PC-9 (cell line): ENCODE measurements around the gene LIPG. TPM values are rescaled to one million over a fixed set of nuclear protein-coding genes. Genes with fewer than 3 reads are reported as not detected.
A peak's percentile ranks its signal among the peaks of the same experiment; 100 is the strongest.
"Not testable (repeated sequence)": the region's sequence is repeated elsewhere in the genome, so short reads cannot be mapped to it uniquely, and the experiment has no call there.

ENCODE experiments used
- BruUV-seq: library from RNA; stranded (reverse); fragments of 400-500 nt; replicated peaks from 2 replicates; lab custom pipeline; 2021; lab: Mats Ljungman, UMichigan
- CTCF ChIA-PET: fragments of 300-600 bp; sonication (Branson Sonifier 250); formaldehyde crosslinking; loops from one replicate; lab custom pipeline; 2022; ENCODE audit warnings: antibody characterized with exemption; lab: Charles Lee
- POLR2A ChIA-PET: fragments of 300-600 bp; sonication (Branson Sonifier 250); formaldehyde crosslinking; loops from one replicate; lab custom pipeline; 2022; ENCODE audit warnings: antibody characterized with exemption; ENCODE audit not compliant: unreplicated experiment; lab: Charles Lee
- DNase-seq, 2 experiments: peaks; one replicate each; pipeline versions ENCODE4 v3.0.0 to v3.0.0-alpha.2; 2015 to 2022; ENCODE audit warnings: mixed read lengths in 1 of 2
- H2AFZ ChIP-seq: fragments of 200-600 bp; sonication (generic); 2 replicates; pipeline ENCODE4 v1.8.1; 2017; ENCODE audit warnings: antibody characterized with exemption
- H3F3A ChIP-seq: fragments of 200-600 bp; sonication (generic); 2 replicates; pipeline ENCODE4 v1.8.1; 2017; ENCODE audit warnings: antibody characterized with exemption, mild to moderate bottlenecking, low read depth; ENCODE audit not compliant: insufficient read depth
- H3K27ac ChIP-seq: fragments of 200-600 bp; sonication (generic); 2 replicates; pipeline ENCODE4 v1.6.1; 2016; ENCODE audit warnings: mixed run types
- H3K27me3 ChIP-seq: fragments of 200-600 bp; sonication (generic); 2 replicates; pipeline ENCODE4 v1.6.1; 2016; ENCODE audit warnings: low read depth, mixed run types; ENCODE audit not compliant: insufficient read depth
- H3K36me3 ChIP-seq: fragments of 200-600 bp; sonication (generic); 2 replicates; pipeline ENCODE4 v1.6.1; 2016; ENCODE audit warnings: low read depth, mixed run types
- H3K4me1 ChIP-seq: fragments of 200-600 bp; sonication (generic); replicated peaks from 2 replicates; pipeline ENCODE4 v1.6.1; 2016; ENCODE audit warnings: mixed run types; ENCODE audit not compliant: insufficient read depth
- H3K4me2 ChIP-seq: fragments of 200-600 bp; sonication (generic); 2 replicates; pipeline ENCODE4 v1.6.1; 2017; ENCODE audit warnings: mixed run types
- H3K4me3 ChIP-seq: fragments of 200-600 bp; sonication (generic); 2 replicates; pipeline ENCODE4 v1.6.1; 2016; ENCODE audit warnings: mixed run types
- H3K79me2 ChIP-seq: fragments of 200-600 bp; sonication (generic); 2 replicates; pipeline ENCODE4 v1.6.1; 2017; ENCODE audit warnings: low read depth, mixed run types
- H3K9me2 ChIP-seq: fragments of 200-600 bp; sonication (generic); 2 replicates; pipeline ENCODE4 v1.8.1; 2017; ENCODE audit warnings: mild to moderate bottlenecking; ENCODE audit not compliant: insufficient read depth
- H3K9me3 ChIP-seq: fragments of 200-600 bp; sonication (generic); 2 replicates; pipeline ENCODE4 v1.8.1; 2016; ENCODE audit warnings: low read depth; ENCODE audit not compliant: insufficient read depth
- H4K20me1 ChIP-seq: fragments of 200-600 bp; sonication (generic); 2 replicates; pipeline ENCODE4 v1.8.1; 2017; ENCODE audit not compliant: insufficient read depth
- CTCF ChIP-seq: fragments of 200-600 bp; sonication (generic); conservative IDR thresholded peaks from 2 replicates; pipeline ENCODE4 v1.6.1; 2017; ENCODE audit warnings: mixed run types, antibody characterized with exemption, mild to moderate bottlenecking, moderate library complexity
- EZH2 ChIP-seq: fragments of 200-600 bp; sonication (generic); IDR thresholded peaks from 2 replicates; pipeline ENCODE4 v1.8.0; 2017; ENCODE audit warnings: antibody characterized with exemption, low read depth
- intact Hi-C: fragments of 100-400 bp; cut with micrococcal nuclease; formaldehyde crosslinking; loops from one replicate; pipeline ENCODE4 v1.10.0; 2022; ENCODE audit not compliant: unreplicated experiment
- total RNA-seq: library from RNA; stranded (reverse); gene quantifications from 2 replicates; pipeline ENCODE4 v1.2.3, GENCODE V29; 2021

Gene LIPG
- total RNA-seq, 1 experiment from 2014 or later: 30.9 TPM

DNA sequence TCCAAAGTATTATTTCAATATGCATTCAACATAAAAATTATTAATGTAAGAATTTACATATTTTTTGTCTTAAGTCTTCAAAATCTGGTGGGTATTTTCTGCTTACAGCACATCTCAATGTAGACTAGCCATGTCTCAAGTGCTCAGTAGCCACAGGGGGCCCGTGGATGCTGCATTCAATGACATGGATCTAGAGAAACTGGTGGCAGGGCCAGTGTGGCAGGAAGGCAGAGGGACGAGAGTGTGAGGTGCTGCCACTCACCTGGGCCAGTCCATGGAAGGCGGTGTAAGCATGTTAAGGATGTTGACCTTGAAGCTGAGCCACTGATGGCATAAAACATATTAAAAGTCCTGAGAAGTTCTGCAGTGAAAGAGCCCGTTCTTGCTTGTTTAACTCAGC lies 6.2 kb upstream of the LIPG start:
- POLR2A ChIA-PET: no interaction called here
- DNase-seq: no peak
- H4K20me1 ChIP-seq: no peaks in the 10 kb centered on the region
- H3K36me3 ChIP-seq: no peaks in the 10 kb centered on the region
- H2AFZ ChIP-seq: no peak overlapping the region
- BruUV-seq: no TSS peak
- H3K4me1 ChIP-seq: no peaks in the 10 kb centered on the region
- intact Hi-C loops: no loop called here
- no peaks in the 10 kb centered on the region for H3K27me3 ChIP-seq
- no peak overlapping the region for H3K4me2 ChIP-seq
- no peak overlapping the region for H3K27ac ChIP-seq
- H3K79me2 ChIP-seq: no peaks in the 10 kb centered on the region
- no peak overlapping the region for H3K4me3 ChIP-seq
- CTCF ChIA-PET: no interaction called here
- H3F3A ChIP-seq: no peaks in the 10 kb centered on the region
- H3K9me2 ChIP-seq: no peaks in the 10 kb centered on the region
- TF ChIP-seq CTCF (no peak), EZH2 (no peak)
- H3K9me3 ChIP-seq: no peaks in the 10 kb centered on the region

DNA sequence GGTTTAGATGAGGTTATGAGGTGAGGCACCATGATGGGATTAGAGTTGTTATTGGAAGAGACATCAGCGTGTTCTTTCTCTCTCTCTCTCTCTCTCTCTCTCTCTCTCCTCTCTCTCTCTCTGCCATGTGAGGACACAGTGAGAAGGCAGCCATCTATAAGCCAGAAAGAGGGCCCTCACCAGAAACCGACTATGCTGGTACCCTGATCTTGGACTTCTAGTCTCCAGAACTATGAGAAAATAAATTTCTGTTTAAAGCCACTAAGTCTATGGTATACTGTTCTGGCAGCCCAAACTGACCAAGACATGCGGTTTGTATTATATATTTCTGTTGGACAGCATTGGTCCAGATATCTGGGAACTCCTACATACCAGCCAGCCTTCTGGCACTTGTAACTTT lies 3.5 kb upstream of the LIPG start:
- intact Hi-C loops: no loop called here
- no peaks in the 10 kb centered on the region for H3K36me3 ChIP-seq
- POLR2A ChIA-PET: no interaction called here

GRCh38 chr18:49559326-49559931 lies 2.4 kb upstream of the LIPG start:
- H3K27ac ChIP-seq, POLR2A ChIA-PET, CTCF ChIA-PET, H3K4me2 ChIP-seq, H3K36me3 ChIP-seq, H4K20me1 ChIP-seq, H3K4me3 ChIP-seq, BruUV-seq, H3K9me3 ChIP-seq, H3K9me2 ChIP-seq, H3K27me3 ChIP-seq, H2AFZ ChIP-seq: not testable (repeated sequence)
- Histone ChIP-seq H3K4me1 (peaks cover 11% of the 10 kb centered on the region), H3K79me2 (peaks cover 21% of the 10 kb centered on the region), H3F3A (peaks cover 18% of the 10 kb centered on the region; the same call in 1 of the 2 replicates)
- intact Hi-C loops: loop anchor here (1.0 kb wide), 1 partner anchor 209 kb away; no protein-coding TSS in a partner anchor
- peak in 1 of 2 experiments; percentile 52 for DNase-seq
- TF ChIP-seq CTCF: peak; percentile 73

More for the DNA sequence above, 3.5 kb upstream of the LIPG start:
- H3K79me2 ChIP-seq: peaks cover 10% of the 10 kb centered on the region
- no peak overlapping the region for H3K4me2 ChIP-seq
- no peak overlapping the region for H2AFZ ChIP-seq
- TF ChIP-seq EZH2: no peak
- TF ChIP-seq CTCF: no peak
- H3K4me1 ChIP-seq: peaks cover under 1% of the 10 kb centered on the region
- CTCF ChIA-PET: no interaction called here
- no peaks in the 10 kb centered on the region for H3K27me3 ChIP-seq
- no peaks in the 10 kb centered on the region for H3K9me3 ChIP-seq
- H3K27ac ChIP-seq: no peak overlapping the region
- H3K4me3 ChIP-seq: no peak overlapping the region
- no peaks in the 10 kb centered on the region for H3K9me2 ChIP-seq
- BruUV-seq: no TSS peak
- no peaks in the 10 kb centered on the region for H4K20me1 ChIP-seq
- peaks cover 11% of the 10 kb centered on the region; the same call in 1 of the 2 replicates for H3F3A ChIP-seq
- DNase-seq: no peak
